ENCODE measurements around the gene EME1.

DNA sequence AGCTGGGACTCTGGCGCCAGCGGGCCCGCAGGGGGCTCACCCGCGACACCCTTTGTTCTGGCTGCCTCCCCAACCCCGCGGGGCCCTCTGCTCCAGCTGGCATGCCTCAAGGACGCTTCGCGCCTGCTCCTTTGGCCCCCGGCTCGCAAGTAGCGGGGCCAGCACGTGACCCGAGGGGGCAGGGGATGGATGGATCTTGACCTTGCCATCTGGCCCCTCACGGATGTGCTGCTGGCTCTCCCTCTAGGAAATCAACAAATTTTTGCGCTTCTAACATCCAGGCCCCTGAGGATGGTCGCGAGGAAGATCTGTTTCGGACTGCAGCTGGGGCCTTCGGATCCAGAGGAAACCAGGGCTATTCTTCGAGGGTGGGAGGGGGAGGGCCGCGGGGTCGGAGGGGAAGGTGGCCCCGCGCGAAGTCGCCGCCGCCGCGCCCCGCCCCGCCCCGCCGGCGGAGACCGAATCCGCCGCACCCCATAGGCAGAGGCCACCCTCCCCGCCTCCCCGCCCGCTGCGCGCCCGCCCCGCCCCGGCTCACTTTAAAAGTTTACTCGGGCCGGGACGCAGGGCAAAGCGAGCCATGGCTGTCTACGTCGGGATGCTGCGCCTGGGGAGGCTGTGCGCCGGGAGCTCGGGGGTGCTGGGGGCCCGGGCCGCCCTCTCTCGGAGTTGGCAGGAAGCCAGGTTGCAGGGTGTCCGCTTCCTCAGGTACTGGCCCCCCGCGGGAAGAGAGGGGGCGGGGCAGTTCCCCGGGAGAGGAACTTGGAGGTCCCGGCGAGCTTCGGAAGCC, 52.8 kb downstream of the EME1 start, which contains the start of gene ACSF2:
- TF ChIP-seq CTCF (IDR thresholded peaks at IDR 0.05; ENCODE audit: low read length) (no peak), EZH2 (IDR thresholded peaks at IDR 0.05; ENCODE audit: borderline replicate concordance, low read length) (no peak)

Measured in OCI-LY1 (cell line).